Pancreas (tissue), 10 donors: Measurements from ENCODE around the gene BRCC3. TPM values are rescaled to one million over a fixed set of nuclear protein-coding genes. Genes with fewer than 3 reads are reported as not detected.

ENCODE experiments used
- ATAC-seq, 4 donors: fragments of 200-7000 bp; cut with Tn5 transposase; one replicate each; pipeline versions ENCODE4 v1.8.0 to v1.9.1; 2020; ENCODE audit warnings: mild to moderate bottlenecking in 4 of 4, moderate library complexity in 4 of 4
- DNase-seq, 6 donors: peaks; one replicate each; pipeline ENCODE4 v3.0.0-alpha.2; 2020
- FAIRE-seq: peaks from 2 replicates; lab custom pipeline; 2012; peaks lifted over from hg19 to GRCh38; lab: Jason Lieb, UNC
- H3K27ac ChIP-seq, 4 donors: fragments of 200-600 bp; sonication (generic); 1 replicate in 3 of 4; 2 replicates in 1 of 4; pipeline versions ENCODE4 v1.5.0 to v1.8.0; 2020
- H3K27me3 ChIP-seq, 4 donors: fragments of 200-600 bp; one replicate each; pipeline ENCODE4 v1.8.0; 2021
- H3K36me3 ChIP-seq, 3 donors: fragments of 200-600 bp; sonication (generic) in 1 of 3; one replicate each; pipeline versions ENCODE4 v1.5.0 to v1.8.0; 2020 to 2021
- H3K4me1 ChIP-seq, 3 donors: fragments of 200-600 bp; one replicate each; pipeline ENCODE4 v1.8.0; 2021
- H3K4me3 ChIP-seq, 4 donors: fragments of 200-600 bp; sonication (generic) in 2 of 4; one replicate each; pipeline versions ENCODE4 v1.5.0 to v1.8.0; 2020 to 2021
- H3K9me3 ChIP-seq, 4 donors: fragments of 200-600 bp; one replicate each; pipeline ENCODE4 v1.8.0; 2021
- WGBS, 2 donors: extraction: QIAGEN DNeasy Blood & Tissue Kit; methylation state at CpG; one replicate each; pipeline ENCODE4 v1.1.7; 2013; 5-methylcytosine and 5-hydroxymethylcytosine counted together
- intact Hi-C, 3 donors: fragments of 100-400 bp; cut with DNase I; formaldehyde crosslinking; loops; one replicate each; pipeline versions ENCODE4 v1.11.1 to v1.14.2; 2022
- polyA plus RNA-seq, 2 donors: library from polyadenylated mRNA; stranded (reverse); fragments of 200-250 nt; gene quantifications; one replicate each; pipeline ENCODE4 v1.2.3, GENCODE V29; 2013
- total RNA-seq, 6 donors: library from RNA; stranded (reverse); fragmentation: NEBNext Ultra II Directional in 4 of 6; extraction: Animal tissue kit (Norgen Biotek cat#: 25700) in 4 of 6; gene quantifications; one replicate each; pipeline versions ENCODE4 v1.2.1 to v1.2.4, GENCODE V29; 2021 to 2023
- TF ChIP-seq, protein P1 (sequence below), 4 donors: fragments of 200-600 bp; sonication (generic) in 3 of 4; IDR thresholded peaks; one replicate each; pipeline versions ENCODE4 v1.5.0 to v1.8.0; 2021; ENCODE audit warnings: antibody characterized with exemption in 4 of 4
- donor health status: healthy with polysubstance abuse.
- donor health status: DM: no; HTN: no; CAD: no; lungs with moderate emphysema.
- donor health status: DM: no; HTN: no; CAD: no.
- donor health status: control.
- donor health status: control.
- donor health status: Bipolar disorder and iron deficiency.
- donor health status: DM: yes; HTN: yes; CAD: no.
- donor health status: DM: no; HTN: no; CAD: no.
- donor health status: DM: no; HTN: no; CAD: no.
- donor health status: DM: yes; HTN: yes; CAD: no.

BRCC3 gene
- total and polyA plus RNA-seq, 8 donors, result 4.6 to 13.2 (median 8.6) TPM

- no peak for DNase-seq
- ATAC-seq, result no peak
- Histone ChIP-seq H3K4me3 (no peak overlapping the region), H3K36me3 (no peaks in the 10 kb centered on the region), H3K27me3 (no peaks in the 10 kb centered on the region), H3K9me3 (no peaks in the 10 kb centered on the region), H3K27ac (no peak overlapping the region), H3K4me1 (no peaks in the 10 kb centered on the region)
- WGBS, 2 donors, result 61 to 71% methylated on average over 5 of the region's 5 CpGs
- TF ChIP-seq, protein P1, sequence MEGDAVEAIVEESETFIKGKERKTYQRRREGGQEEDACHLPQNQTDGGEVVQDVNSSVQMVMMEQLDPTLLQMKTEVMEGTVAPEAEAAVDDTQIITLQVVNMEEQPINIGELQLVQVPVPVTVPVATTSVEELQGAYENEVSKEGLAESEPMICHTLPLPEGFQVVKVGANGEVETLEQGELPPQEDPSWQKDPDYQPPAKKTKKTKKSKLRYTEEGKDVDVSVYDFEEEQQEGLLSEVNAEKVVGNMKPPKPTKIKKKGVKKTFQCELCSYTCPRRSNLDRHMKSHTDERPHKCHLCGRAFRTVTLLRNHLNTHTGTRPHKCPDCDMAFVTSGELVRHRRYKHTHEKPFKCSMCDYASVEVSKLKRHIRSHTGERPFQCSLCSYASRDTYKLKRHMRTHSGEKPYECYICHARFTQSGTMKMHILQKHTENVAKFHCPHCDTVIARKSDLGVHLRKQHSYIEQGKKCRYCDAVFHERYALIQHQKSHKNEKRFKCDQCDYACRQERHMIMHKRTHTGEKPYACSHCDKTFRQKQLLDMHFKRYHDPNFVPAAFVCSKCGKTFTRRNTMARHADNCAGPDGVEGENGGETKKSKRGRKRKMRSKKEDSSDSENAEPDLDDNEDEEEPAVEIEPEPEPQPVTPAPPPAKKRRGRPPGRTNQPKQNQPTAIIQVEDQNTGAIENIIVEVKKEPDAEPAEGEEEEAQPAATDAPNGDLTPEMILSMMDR (IDR thresholded peaks at IDR 0.05), result no peak
- intact Hi-C loops, result no loop called here
- FAIRE-seq, result no peak
Observed at GRCh38 chrX:155031657-155032056, 39.7 kb upstream of the BRCC3 start.

DNA sequence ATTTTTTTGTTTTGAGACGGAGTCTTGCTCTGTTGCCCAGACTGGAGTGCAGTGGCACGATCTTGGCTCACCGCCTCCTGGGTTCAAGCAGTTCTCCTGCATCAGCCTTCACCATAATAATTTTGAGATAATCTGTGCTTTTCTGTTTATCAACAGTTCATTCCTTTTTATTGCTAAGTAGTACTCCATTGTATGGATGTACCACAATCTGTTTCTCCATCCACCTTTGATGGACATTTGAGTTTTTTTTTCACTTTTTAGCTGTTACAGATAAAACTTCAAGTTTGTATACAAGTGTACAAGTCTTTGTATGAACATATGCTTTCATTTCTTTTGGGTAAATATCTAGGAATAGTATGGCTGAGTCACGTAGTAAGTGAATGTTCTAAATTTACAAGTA lies 35.6 kb upstream of the BRCC3 start:
- no peak for DNase-seq
- TF ChIP-seq, protein P1 (IDR thresholded peaks at IDR 0.05), result no peak
- Histone ChIP-seq H3K27me3 (no peaks in the 10 kb centered on the region), H3K4me3 (no peak overlapping the region), H3K27ac (no peak overlapping the region), H3K9me3 (no peaks in the 10 kb centered on the region), H3K4me1 (no peaks in the 10 kb centered on the region), H3K36me3 (no peaks in the 10 kb centered on the region)
- intact Hi-C loops, result no loop called here
- no peak for FAIRE-seq
- WGBS, 2 donors, result 78 to 96% methylated on average over 4 of the region's 4 CpGs
- ATAC-seq, result no peak

DNA sequence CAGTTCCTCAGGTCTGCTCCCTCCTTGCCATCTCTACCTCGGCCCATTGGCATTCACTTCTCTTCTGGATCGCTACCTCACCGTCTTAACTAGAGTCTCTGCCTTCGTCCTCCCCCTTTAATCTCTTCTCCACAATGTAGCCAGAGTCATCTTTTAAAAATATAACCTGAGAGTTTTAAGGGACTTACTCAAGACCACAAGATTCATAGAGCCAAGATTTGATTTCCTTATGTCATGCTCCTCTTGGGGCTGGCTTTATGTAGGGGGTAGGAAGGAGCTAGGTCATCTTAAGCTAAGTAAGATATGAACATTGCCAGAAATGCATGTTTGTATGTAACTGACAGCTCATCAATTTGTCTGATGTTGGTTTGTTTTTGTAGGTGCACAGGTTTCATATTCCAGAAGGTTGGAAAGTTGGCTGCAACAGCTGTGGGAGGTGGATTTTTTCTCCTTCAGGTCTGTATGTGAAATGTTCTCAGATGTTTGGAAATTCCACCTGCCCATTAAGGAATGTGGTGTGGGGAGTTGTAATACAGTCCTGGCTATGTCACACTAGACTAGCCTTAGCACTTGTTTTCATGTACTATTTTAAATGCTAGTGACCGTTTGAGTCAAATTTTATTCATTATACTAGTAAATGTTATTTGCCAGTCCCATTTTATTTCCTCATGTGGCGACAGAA lies 25.0 kb upstream of the BRCC3 start:
- 41 to 49% methylated on average over 6 of the region's 6 CpGs for WGBS, 2 donors
- intact Hi-C loops, result no loop called here
- H3K4me3 ChIP-seq, result no peak overlapping the region
- H3K27ac ChIP-seq, result peak overlapping the region in 2 of 4 donors; percentile 14 to 25
- FAIRE-seq, result no peak
- no peaks in the 10 kb centered on the region for H3K9me3 ChIP-seq
- H3K27me3 ChIP-seq, result no peaks in the 10 kb centered on the region
- no peak for DNase-seq
- peaks cover 0 to 7% (median 7%) of the 10 kb centered on the region in 3 donors for H3K4me1 ChIP-seq
- TF ChIP-seq, protein P1 (IDR thresholded peaks at IDR 0.05), result no peak
- ATAC-seq, result peak; percentile 56 to 67 (median 64)
- no peaks in the 10 kb centered on the region for H3K36me3 ChIP-seq

GRCh38 chrX:155046811-155047528 lies 24.3 kb upstream of the BRCC3 start:
- H3K27me3 ChIP-seq, result no peaks in the 10 kb centered on the region
- no peak overlapping the region for H3K4me3 ChIP-seq
- FAIRE-seq, result no peak
- intact Hi-C loops, result no loop called here
- peak in 3 of 4 donors; percentile 16 to 26 (median 22) for ATAC-seq
- peaks cover 0 to 8% (median 7%) of the 10 kb centered on the region in 3 donors for H3K4me1 ChIP-seq
- DNase-seq, result no peak
- 42 to 53% methylated on average over 5 of the region's 5 CpGs for WGBS, 2 donors
- peak overlapping the region in 2 of 4 donors; percentile 14 to 25 for H3K27ac ChIP-seq
- H3K36me3 ChIP-seq, result no peaks in the 10 kb centered on the region
- H3K9me3 ChIP-seq, result no peaks in the 10 kb centered on the region
- TF ChIP-seq, protein P1 (IDR thresholded peaks at IDR 0.05), result no peak
